ENCODE results near the gene VAMP4.

Gene VAMP4

DNA sequence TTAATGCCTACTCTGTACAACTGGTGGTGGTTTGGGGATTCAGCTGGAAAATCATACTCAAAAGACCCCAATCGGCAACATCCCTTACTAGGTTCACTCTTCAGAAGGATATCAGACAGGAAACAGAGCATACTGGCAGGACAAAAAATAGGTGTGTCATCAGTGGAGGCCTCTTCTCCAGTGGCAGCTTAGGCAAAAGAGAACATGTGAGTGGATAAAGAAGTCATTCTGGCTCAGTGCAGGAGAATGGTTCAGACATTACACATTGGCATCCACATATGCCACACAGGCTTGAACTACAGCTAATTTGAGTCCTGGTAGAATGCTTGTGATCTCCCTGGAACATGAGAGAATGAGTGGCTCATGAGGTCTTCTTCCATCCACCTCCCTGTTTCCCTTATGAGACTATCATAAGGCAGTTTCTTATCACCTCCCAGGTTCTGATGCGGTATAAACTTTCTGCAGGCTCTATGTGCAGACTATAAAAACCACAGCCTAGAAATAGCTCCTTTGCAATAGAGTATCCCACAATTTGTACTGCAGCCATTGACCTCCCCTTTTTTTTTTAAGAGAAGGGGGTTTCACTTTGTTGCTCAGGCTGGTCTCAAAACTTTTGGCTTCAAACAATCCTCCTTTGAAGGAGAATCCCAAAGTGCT, 24.7 kb downstream of the VAMP4 start:
- DNase-seq (ENCODE audit: low spot score): no peak
- TF ChIP-seq CTCF (IDR thresholded peaks at IDR 0.05; ENCODE audit: extremely low read depth, missing control alignments): no peak

DNA sequence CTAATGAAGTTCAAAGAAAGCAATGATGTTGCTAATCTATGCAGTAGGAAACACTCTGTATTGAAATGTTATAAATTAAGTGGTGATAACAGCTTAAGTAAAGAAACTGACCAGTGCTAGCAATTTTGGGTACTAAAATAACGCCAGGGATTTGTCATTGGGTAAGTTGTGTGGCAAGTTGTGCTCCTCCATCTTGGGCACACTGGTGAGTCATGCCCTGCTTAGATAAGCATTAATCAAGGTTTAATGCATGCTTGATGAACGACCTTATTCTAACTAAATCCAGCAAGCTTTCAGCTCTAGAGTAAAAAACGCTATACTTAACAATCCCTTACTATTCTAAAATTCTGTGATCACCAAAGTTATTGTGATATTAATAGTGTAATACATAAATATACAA, 25.2 kb downstream of the VAMP4 start:
- TF ChIP-seq CTCF (IDR thresholded peaks at IDR 0.05; ENCODE audit: extremely low read depth, missing control alignments): no peak
- no peak for DNase-seq (ENCODE audit: low spot score)

DNA sequence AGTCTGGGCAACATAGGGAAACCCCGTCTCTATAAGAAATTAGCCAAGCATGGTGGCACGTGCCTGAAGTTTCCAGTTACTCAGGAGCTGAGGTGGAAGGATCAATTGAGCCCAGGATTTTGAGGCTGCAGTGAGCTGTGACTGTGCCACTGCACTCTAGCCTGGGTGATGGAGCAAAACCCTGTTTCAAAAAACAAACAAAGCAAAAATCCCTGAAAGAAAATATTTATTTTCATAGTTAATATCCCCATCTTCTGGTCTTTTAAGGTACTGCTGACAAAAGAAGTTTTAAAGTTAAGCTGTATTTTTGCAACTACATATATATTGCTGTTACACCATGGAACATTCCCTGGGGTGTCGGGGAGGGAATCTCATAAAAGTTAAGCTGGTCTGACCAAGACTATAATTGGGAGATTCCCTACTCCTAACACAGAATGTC, 26.0 kb downstream of the VAMP4 start:
- no peak for TF ChIP-seq CTCF (IDR thresholded peaks at IDR 0.05; ENCODE audit: extremely low read depth, missing control alignments)

DNA sequence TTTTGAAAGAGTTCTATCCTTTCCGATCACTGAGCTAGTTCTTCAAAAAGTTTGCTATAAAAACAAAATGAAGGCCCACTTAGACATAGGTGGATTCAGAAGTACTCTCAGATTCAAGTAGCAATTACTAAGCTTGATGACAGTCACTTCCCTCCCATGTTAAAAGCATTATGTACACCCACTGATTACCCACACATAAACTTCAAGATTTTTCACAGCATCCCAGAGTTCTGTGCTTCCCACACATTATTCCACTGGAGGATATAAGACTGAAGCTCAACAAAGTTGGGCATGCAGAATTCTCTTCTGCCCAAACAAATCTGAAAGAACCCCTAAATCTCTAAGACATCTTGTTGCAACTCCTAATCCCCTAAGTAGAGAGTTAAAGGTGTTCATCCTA, 29.5 kb downstream of the VAMP4 start:
- no peak for DNase-seq (ENCODE audit: low spot score)
- TF ChIP-seq CTCF (IDR thresholded peaks at IDR 0.05; ENCODE audit: extremely low read depth, missing control alignments): no peak

More for the DNA sequence above, 26.0 kb downstream of the VAMP4 start:
- DNase-seq (ENCODE audit: low spot score): no peak

- DNase-seq (ENCODE audit: low spot score): no peak
- TF ChIP-seq CTCF (IDR thresholded peaks at IDR 0.05; ENCODE audit: extremely low read depth, missing control alignments): no peak
Measured at GRCh38 chr1:171711643-171712042, 30.2 kb downstream of the VAMP4 start.

DNA sequence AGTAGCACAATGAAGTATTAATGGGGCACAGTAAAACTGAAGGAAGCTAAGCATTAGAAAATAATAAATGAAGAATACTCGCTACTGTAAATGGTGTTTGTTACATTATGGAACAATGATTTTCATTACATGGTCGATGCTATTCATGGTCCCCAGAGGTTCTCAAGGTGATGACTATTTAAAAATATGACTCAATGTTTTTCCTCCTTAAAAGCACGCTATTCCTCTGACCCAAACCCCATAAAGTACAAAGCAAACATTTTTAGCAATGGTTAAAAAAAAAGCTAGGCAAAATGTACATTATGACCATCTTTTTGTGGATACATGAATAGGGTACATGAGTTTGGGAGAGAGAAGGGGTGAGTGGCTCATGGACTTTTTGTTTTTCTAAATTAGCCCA, 34.3 kb downstream of the VAMP4 start:
- no peak for DNase-seq (ENCODE audit: low spot score)
- TF ChIP-seq CTCF (IDR thresholded peaks at IDR 0.05; ENCODE audit: extremely low read depth, missing control alignments): no peak

- DNase-seq (ENCODE audit: low spot score): no peak
- TF ChIP-seq CTCF (IDR thresholded peaks at IDR 0.05; ENCODE audit: extremely low read depth, missing control alignments): no peak
Measured at GRCh38 chr1:171702598-171702997, 39.3 kb downstream of the VAMP4 start.

Data from GM20000 (cell line).